ENCODE results near the gene MARCKSL1.
"Not testable (repeated sequence)": the region's sequence is repeated elsewhere in the genome, so short reads cannot be mapped to it uniquely, and the experiment has no call there.

Gene MARCKSL1

DNA sequence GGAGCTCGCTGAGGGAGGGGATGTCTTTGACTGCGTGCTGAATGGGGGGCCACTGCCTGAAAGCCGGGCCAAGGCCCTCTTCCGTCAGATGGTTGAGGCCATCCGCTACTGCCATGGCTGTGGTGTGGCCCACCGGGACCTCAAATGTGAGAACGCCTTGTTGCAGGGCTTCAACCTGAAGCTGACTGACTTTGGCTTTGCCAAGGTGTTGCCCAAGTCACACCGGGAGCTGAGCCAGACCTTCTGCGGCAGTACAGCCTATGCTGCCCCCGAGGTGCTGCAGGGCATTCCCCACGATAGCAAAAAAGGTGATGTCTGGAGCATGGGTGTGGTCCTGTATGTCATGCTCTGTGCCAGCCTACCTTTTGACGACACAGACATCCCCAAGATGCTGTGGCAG, 27.7 kb upstream of the MARCKSL1 start:
- peaks cover 51% of the 10 kb centered on the region for H4K20me1 ChIP-seq
- no peak overlapping the region for H3K4me2 ChIP-seq
- H3K9ac ChIP-seq = no peak overlapping the region
- no peak for TF ChIP-seq Cebpa-rat (IDR thresholded peaks at IDR 0.05)
- H3K36me3 ChIP-seq = peaks cover 61% of the 10 kb centered on the region
- no peak overlapping the region for H3K27ac ChIP-seq
- H3K27me3 ChIP-seq = peaks cover 28% of the 10 kb centered on the region
- no peak overlapping the region for H3K4me3 ChIP-seq
- H3K9me3 ChIP-seq = no peaks in the 10 kb centered on the region
- peaks cover 53% of the 10 kb centered on the region for H3K4me1 ChIP-seq

DNA sequence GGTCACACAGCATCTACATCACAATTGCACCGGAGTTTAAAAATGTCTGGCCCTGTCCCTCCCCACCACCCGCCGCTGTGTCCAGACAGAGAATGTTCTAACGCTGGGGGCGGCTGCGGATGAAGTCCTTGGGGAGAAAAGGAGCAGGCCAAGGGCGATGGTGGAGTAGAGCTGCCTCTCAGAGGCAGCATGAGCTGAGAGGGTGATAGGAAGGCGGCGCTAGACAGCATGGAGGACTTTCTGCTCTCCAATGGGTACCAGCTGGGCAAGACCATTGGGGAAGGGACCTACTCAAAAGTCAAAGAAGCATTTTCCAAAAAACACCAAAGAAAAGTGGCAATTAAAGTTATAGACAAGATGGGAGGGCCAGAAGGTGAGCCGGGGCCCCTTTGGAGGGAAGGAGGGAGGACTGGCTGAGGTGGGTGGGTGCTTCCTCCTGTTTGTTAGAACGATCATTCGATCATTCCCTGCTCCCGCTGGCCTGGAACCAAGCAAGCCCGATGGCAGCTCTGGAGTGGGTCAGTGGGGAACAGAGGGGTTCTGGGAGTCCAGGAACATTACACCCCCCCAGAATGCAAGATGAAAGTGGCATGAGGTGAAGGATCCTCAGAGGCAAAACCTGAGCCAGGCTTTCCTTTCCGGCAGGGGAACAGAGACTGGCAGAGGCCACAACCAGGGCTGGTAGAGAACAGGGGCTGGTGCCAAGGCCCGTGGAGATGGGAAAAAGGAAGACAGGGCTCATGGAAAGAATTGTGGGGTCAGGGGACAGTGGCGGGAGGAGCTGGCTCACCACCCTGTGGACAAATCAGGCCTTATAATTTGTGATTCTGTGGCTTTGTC, 26.7 kb upstream of the MARCKSL1 start, which contains the start of the genes FAM229A and TSSK3:
TSS of gene FAM229A (minus strand) at position 12 of the 840 bp plus-strand sequence. CDS start 394 bp downstream, outside the sequence.
TSS of gene TSSK3 (plus strand) at position 66 of the 840 bp plus-strand sequence. CDS start at position 229, 163 bp downstream.
- no peak for TF ChIP-seq Cebpa-rat (IDR thresholded peaks at IDR 0.05)
- H3K4me2 ChIP-seq = peak within 1 kb of the TSS; percentile 87
- peaks cover 28% of the 10 kb centered on the region for H3K27me3 ChIP-seq
- H3K9ac ChIP-seq = peak within 1 kb of the TSS; percentile 41; the same call in 1 of the 2 replicates
- peaks cover 50% of the 10 kb centered on the region for H3K36me3 ChIP-seq
- H3K9me3 ChIP-seq = no peaks in the 10 kb centered on the region
- H4K20me1 ChIP-seq = peaks cover 45% of the 10 kb centered on the region
- H3K27ac ChIP-seq = no peak within 1 kb of the TSS
- H3K4me1 ChIP-seq = peaks cover 53% of the 10 kb centered on the region
- peak within 1 kb of the TSS; percentile 53 for H3K4me3 ChIP-seq

DNA sequence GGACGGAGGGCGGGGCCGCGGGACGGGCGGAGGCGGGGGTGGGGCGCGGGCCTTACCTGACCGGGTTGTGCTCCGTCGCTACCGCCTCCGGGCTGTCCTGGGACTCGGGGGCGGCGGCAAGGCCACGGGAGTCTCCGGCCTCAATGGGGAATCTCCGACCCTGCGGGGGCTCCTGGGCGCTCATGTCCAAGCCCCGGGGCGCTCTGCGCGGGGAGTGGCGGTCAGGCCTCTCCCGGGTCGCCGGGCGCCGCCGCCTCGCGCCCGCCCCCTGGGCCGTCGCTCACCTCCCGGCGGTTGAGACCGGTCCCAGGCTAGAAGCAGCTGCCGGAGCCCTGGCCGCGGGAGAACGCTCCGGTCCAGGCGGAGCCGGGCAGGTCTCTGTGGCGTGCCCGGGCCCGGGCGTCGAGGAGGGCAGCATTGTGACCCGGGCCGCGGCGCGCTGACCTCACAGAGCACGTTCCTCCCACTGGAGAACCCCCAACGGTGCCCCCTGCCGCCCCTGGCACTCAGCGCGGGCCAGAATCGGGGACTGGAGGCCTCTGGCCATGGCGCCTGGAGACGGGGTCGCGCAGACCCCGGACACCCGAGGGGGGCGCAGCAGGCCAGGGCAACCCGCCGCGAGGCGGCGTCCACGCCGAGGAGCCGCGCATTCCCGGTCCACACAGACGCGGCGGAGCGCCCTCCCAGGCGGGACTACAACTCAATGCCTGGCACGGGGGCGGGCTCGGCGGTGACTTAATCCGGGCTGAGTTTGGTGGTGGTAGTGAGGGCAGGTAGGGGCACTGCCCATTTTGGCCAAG, 25.8 kb upstream of the MARCKSL1 start:
- no peak overlapping the region for H3K27ac ChIP-seq
- H3K36me3 ChIP-seq = peaks cover 42% of the 10 kb centered on the region
- H3K9me3 ChIP-seq = no peaks in the 10 kb centered on the region
- H3K27me3 ChIP-seq = peaks cover 28% of the 10 kb centered on the region
- H3K4me2 ChIP-seq = peak overlapping the region; percentile 87
- peak overlapping the region; percentile 41; the same call in 1 of the 2 replicates for H3K9ac ChIP-seq
- peaks cover 39% of the 10 kb centered on the region for H4K20me1 ChIP-seq
- peaks cover 52% of the 10 kb centered on the region for H3K4me1 ChIP-seq
- no peak for TF ChIP-seq Cebpa-rat (IDR thresholded peaks at IDR 0.05)
- H3K4me3 ChIP-seq = peak overlapping the region; percentile 53

DNA sequence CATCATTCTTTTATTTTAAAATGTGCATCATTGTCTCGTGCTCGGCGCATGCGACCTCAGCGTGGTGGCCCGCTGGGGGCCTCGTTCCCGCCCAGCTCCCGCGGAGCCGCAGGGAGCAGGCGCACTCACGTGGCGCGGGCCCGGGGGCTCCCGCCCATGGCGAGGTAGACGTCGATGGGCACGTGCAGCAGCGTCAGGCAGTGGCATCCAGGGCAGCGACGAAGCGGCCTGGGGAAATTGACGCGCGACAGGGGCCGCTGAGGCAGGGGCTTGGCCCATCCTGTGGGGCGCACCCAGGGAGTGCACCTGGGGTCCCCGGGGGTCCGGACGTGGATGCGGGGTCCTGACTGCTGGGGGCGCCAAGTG, 25.3 kb upstream of the MARCKSL1 start:
- Histone ChIP-seq H3K27me3 (peaks cover 28% of the 10 kb centered on the region), H3K4me3 (no peak overlapping the region), H3K9ac (no peak overlapping the region), H3K9me3 (no peaks in the 10 kb centered on the region), H3K4me2 (peak overlapping the region; percentile 87), H3K4me1 (peaks cover 46% of the 10 kb centered on the region), H3K36me3 (peaks cover 36% of the 10 kb centered on the region), H4K20me1 (peaks cover 33% of the 10 kb centered on the region), H3K27ac (no peak overlapping the region)
- TF ChIP-seq Cebpa-rat (IDR thresholded peaks at IDR 0.05) = no peak

DNA sequence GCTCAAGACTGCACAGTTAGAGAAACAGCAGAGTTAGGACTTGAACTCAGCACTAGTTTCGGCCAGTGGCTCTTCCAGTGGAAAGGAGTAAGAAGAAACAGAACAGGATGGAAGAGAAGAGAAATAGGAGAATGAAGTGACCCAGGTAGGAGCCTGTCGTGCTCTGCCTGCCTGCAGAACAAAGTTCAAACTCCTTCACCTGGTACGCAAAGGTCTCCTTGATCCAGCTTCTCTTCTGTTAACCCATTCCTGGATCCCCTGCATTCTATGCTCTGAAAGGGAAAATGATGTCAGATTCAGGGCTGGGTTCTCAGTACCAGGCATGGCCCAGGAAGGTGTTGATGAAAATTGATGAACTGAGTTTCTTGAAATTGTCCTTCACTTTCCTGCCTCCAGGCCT, 22.4 kb upstream of the MARCKSL1 start:
- Histone ChIP-seq H3K9me3 (no peaks in the 10 kb centered on the region), H3K9ac (no peak overlapping the region), H4K20me1 (peaks cover 17% of the 10 kb centered on the region), H3K27me3 (peaks cover 28% of the 10 kb centered on the region), H3K4me2 (no peak overlapping the region), H3K4me3 (no peak overlapping the region), H3K4me1 (peaks cover 50% of the 10 kb centered on the region), H3K27ac (no peak overlapping the region), H3K36me3 (peaks cover 10% of the 10 kb centered on the region)
- TF ChIP-seq Cebpa-rat (IDR thresholded peaks at IDR 0.05) = no peak

DNA sequence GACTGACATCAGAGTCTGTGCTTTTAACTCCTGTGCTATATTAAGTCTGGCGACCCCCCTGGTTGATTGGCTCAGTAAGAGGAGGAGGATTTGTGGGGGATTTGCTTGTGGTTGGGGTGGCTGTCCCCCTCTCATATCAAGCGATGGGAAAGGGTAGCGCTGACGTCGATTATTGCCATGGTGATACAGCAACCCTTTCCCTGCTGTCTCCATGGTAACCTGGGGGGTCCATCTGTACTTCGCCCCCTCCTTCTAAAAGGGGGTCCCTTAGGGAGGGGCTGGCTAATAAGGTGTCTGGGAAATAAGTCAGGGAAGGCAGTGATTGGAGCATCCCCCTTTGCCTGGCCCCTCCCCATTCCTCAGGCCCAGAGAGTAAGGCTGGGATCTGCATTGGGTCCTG, 21.6 kb upstream of the MARCKSL1 start:
- no peak overlapping the region for H3K4me3 ChIP-seq
- no peak for TF ChIP-seq Cebpa-rat (IDR thresholded peaks at IDR 0.05)

DNA sequence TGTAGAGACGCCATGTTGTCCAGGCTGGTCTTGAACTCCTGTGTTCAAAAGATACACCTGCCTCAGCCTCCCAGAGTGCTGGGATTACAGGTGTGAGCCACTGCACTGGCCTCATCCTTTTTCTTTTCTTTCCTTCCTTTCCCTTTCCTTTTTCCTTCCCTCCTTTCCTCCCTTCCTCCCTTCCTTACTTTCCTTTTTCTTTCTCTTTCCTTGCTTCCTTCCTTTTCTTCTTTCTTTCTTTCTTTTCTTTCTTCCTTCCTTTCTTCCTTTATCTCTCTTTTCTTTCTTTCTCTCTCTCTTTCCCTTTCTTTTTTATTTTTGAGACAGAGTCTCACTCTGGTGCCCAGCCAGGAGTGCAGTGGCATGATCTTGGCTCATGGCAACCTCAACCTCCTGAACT, 20.4 kb upstream of the MARCKSL1 start:
- no peaks in the 10 kb centered on the region for H3K36me3 ChIP-seq
- H3K4me3 ChIP-seq = no peak overlapping the region
- H3K4me1 ChIP-seq = peaks cover 57% of the 10 kb centered on the region
- H3K9ac ChIP-seq = no peak overlapping the region
- no peak for TF ChIP-seq Cebpa-rat (IDR thresholded peaks at IDR 0.05)
- no peak overlapping the region for H3K27ac ChIP-seq
- peaks cover 12% of the 10 kb centered on the region for H3K27me3 ChIP-seq
- H3K9me3 ChIP-seq = no peaks in the 10 kb centered on the region
- H3K4me2 ChIP-seq = no peak overlapping the region
- H4K20me1 ChIP-seq = no peaks in the 10 kb centered on the region

More for the DNA sequence above, 21.6 kb upstream of the MARCKSL1 start:
- Histone ChIP-seq H3K36me3 (0 out of 2 replicates have a peak, but pooled peaks cover 2% of the 10 kb centered on the region), H3K27ac (no peak overlapping the region), H3K9ac (no peak overlapping the region), H3K27me3 (peaks cover 23% of the 10 kb centered on the region), H3K4me1 (peaks cover 58% of the 10 kb centered on the region), H3K4me2 (no peak overlapping the region), H4K20me1 (peaks cover 10% of the 10 kb centered on the region), H3K9me3 (no peaks in the 10 kb centered on the region)

DNA sequence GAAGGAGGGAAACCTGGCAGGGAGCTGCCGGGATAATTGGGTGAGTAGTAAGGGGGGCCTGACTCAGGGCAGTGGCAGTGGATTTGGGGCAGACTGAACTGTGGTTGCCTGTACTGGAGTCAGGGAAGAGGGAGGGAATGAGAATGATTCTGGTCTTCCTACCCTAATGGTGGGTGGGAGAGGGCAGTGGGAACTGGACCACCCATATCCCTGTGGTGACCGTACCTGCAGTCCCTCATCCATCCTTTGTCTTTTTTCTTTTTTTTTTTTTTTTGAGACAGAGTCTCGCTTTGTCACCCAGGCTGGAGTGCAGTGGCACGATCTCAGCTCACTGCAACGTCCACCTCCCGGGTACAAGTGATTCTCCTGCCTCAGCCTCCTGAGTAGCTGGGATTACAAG, 19.7 kb upstream of the MARCKSL1 start:
- H3K27me3 ChIP-seq, H3K27ac ChIP-seq, H4K20me1 ChIP-seq, H3K9me3 ChIP-seq, H3K9ac ChIP-seq, H3K36me3 ChIP-seq, H3K4me3 ChIP-seq, H3K4me2 ChIP-seq: not testable (repeated sequence)
- peaks cover 52% of the 10 kb centered on the region for H3K4me1 ChIP-seq

DNA sequence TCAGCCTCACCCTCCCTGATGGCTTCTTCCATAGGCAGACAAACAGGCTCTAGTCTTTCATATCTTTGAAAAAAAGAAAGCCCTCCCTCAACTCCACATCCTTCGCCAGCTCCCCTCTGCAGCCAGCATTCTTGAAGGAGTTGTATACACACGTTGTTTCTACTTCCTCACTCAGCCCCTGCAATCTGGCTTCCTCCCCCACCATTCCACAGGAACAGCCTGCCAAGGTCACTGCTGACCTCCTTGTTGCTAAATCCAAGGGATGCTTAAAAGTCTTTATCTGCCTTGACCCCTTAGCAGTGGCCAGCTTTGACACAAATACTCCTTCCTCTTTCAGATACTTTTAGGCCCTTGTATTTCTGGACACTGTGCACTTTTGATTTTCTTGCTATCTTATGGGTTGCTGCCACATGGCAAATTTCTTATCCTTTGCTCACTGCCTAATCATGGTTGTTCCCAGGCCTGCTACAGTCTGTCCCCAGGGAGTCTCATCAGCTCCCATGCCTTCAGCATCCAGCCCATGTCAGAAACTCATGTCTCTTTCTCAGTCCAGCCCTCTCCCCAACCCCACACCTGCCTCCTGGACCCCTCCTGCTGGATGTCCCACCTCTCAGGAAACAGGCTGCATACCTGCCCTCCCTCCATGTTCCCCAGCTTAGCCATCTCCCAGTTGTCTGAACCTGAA, 18.0 kb upstream of the MARCKSL1 start:
- no peak for TF ChIP-seq Cebpa-rat (IDR thresholded peaks at IDR 0.05)
- Histone ChIP-seq H3K4me3 (no peak overlapping the region), H3K9ac (no peak overlapping the region), H3K9me3 (peaks cover 4% of the 10 kb centered on the region; the same call in 1 of the 2 replicates), H3K27me3 (no peaks in the 10 kb centered on the region), H3K4me1 (peaks cover 52% of the 10 kb centered on the region), H3K4me2 (peak overlapping the region; percentile 99), H4K20me1 (no peaks in the 10 kb centered on the region), H3K36me3 (no peaks in the 10 kb centered on the region), H3K27ac (0 out of 2 replicates have a peak overlapping the region, but pooled peaks have one; percentile 3)
